ENCODE results near the gene FAM107A.

DNA sequence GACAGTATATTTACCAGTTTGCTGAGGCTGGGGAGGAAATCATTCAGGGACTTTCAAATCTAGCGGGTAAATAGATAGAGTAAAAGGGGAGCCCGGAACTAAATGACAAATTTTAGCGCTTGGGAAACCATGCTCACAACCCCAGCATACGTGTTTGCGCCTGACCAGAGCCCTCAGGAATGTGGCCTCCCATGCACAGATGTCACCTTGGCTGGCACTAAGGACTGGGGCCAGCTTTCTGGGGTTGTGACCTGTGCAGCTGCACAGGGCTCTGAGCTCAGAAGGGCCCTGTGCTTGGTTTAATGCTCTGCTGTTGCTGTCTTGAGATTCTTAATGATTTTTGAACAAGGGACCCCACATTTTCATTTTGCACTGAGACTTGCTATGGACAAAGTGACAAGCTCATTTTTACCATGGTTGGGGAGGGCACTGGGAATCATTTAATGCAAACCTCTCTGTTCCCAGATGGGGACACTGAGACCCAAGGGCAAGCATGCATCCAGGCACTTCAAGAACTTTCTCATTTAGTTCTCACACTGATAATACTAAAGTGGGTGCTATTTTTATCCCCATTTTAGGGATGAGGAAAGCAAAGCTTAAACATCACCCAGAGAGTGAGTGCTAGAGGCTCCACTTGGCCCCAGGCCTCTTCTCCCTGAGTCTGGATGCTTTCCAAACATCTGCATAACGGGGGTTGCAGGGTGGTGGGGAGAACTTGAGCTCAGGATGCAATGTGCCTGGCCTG lies 44.1 kb upstream of the FAM107A start:
- TF ChIP-seq CTCF (IDR thresholded peaks at IDR 0.05; ENCODE audit: poor library complexity, severe bottlenecking) (no peak), REST (IDR thresholded peaks at IDR 0.05; ENCODE audit: borderline replicate concordance) (no peak), EP300 (conservative IDR thresholded peaks at IDR 0.05; ENCODE audit: poor library complexity, severe bottlenecking) (no peak), EZH2 (IDR thresholded peaks at IDR 0.05; ENCODE audit: borderline replicate concordance, insufficient read depth, low read length, poor library complexity, severe bottlenecking) (no peak), POLR2AphosphoS5 (IDR thresholded peaks at IDR 0.05) (no peak), RAD21 (conservative IDR thresholded peaks at IDR 0.05) (no peak), MXI1 (conservative IDR thresholded peaks at IDR 0.05; ENCODE audit: poor library complexity, severe bottlenecking) (no peak), TAF1 (IDR thresholded peaks at IDR 0.05; ENCODE audit: low read depth) (no peak), SMC3 (conservative IDR thresholded peaks at IDR 0.05; ENCODE audit: poor library complexity) (no peak)

All from neural cell (in vitro differentiated cells).